GM19452 (cell line): ENCODE results near the gene IRF9.

ENCODE experiments used
- ATAC-seq: cut with Tn5 transposase; IDR thresholded peaks from one replicate; pipeline ENCODE4 v1.9.1; 2021; ENCODE audit not compliant: unreplicated experiment

IRF9 gene

DNA sequence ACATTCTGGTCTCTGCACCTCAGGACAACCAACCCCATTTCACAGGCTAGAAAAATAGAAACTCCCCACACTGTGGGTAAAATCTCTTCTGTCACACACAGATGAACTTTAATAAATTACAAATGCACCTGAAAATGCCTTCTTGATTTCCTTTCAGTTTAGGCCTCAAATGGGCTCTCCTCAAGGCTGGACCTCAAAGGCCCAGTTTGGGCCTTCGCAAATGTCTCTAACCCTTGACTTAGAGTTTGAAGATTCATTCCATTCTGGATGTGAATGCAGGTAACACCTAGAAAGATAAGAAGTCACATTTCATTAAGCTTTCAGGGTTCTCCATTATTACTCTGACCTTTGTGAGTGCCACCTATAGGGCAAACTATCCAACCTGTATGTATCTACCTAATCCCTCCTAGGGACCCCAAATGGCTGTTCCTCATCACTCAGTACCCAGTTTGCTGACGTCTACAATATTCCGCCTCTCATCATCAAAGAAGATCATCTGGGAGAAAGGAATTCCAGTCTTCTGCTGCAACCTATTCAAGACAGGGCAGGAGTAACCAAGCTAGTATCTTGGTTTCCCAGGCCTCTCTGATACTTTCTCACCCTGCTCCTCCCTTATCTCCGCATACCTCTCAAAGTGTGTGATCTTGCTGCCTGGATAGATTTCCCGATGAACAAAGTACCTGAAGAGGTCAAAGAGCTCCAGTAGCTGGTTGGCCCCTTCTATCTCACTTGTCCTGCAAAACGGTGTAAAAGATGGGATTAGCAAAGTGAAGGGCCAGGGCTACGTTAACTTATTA lies 53.0 kb downstream of the IRF9 start:
- ATAC-seq: no peak

GRCh38 chr14:24215495-24216344 lies 54.7 kb downstream of the IRF9 start, which contains the start of gene MDP1:
Gene MDP1 (minus strand): TSS chr14:24216066. CDS start chr14:24215955, 111 bp downstream.
- peak; percentile 67 for ATAC-seq
